H9 (cell line): ENCODE results near the gene C3. TPM values are rescaled to one million over a fixed set of nuclear protein-coding genes. Genes with fewer than 3 reads are reported as not detected.

ENCODE experiments used
- DNase-seq: peaks from one replicate; pipeline ENCODE4 v3.0.0-alpha.2; 2017
- H2AFZ ChIP-seq: one replicate; pipeline ENCODE4 v1.6.1; 2013; ENCODE audit warnings: mild to moderate bottlenecking, low read length, control low read depth, moderate library complexity
- H2AK5ac ChIP-seq: 2 replicates; pipeline ENCODE4 v1.6.1; 2013; ENCODE audit warnings: low read length, control low read depth, mixed read lengths; ENCODE audit not compliant: insufficient read length
- H2BK120ac ChIP-seq: one replicate; pipeline ENCODE4 v1.6.1; 2013; ENCODE audit warnings: low read depth, mild to moderate bottlenecking, low read length, control low read depth, inconsistent platforms; ENCODE audit not compliant: poor library complexity, severe bottlenecking
- H2BK12ac ChIP-seq: 2 replicates; pipeline ENCODE4 v1.6.1; 2013; ENCODE audit warnings: low read length, control low read depth, mixed read lengths, low read depth; ENCODE audit not compliant: insufficient read length
- H2BK15ac ChIP-seq: 2 replicates; pipeline ENCODE4 v1.6.1; 2013; ENCODE audit warnings: low read depth, low read length, control low read depth
- H2BK20ac ChIP-seq: one replicate; pipeline ENCODE4 v1.6.1; 2013; ENCODE audit warnings: low read depth, mild to moderate bottlenecking, low read length, control low read depth, inconsistent platforms; ENCODE audit not compliant: poor library complexity, severe bottlenecking
- H2BK5ac ChIP-seq: 2 replicates; pipeline ENCODE4 v1.6.1; 2013; ENCODE audit warnings: low read length, control low read depth, mixed read lengths; ENCODE audit not compliant: insufficient read length
- H3K14ac ChIP-seq: 2 replicates; pipeline ENCODE4 v1.6.1; 2013; ENCODE audit warnings: low read length, control low read depth; ENCODE audit not compliant: insufficient read depth
- H3K18ac ChIP-seq: 2 replicates; pipeline ENCODE4 v1.6.1; 2013; ENCODE audit warnings: low read depth, mild to moderate bottlenecking, mixed read lengths, low read length, control low read depth; ENCODE audit not compliant: insufficient read length
- H3K23ac ChIP-seq: 2 replicates; pipeline ENCODE4 v1.6.1; 2013; ENCODE audit warnings: low read length, control low read depth, mixed read lengths, low read depth; ENCODE audit not compliant: insufficient read length
- H3K23me2 ChIP-seq: 2 replicates; pipeline ENCODE4 v1.6.1; 2013; ENCODE audit warnings: low read depth, mild to moderate bottlenecking, mixed read lengths, low read length, control low read depth; ENCODE audit not compliant: insufficient read length, poor library complexity, severe bottlenecking
- H3K27ac ChIP-seq: 2 replicates; pipeline ENCODE4 v1.5.1; 2013; ENCODE audit warnings: low read length, control low read depth, mixed read lengths, low read depth; ENCODE audit not compliant: insufficient read length
- H3K27me3 ChIP-seq: 2 replicates; pipeline ENCODE4 v1.6.1; 2013; ENCODE audit warnings: low read length, control low read depth, inconsistent platforms; ENCODE audit not compliant: insufficient read depth
- H3K4ac ChIP-seq: 2 replicates; pipeline ENCODE4 v1.6.1; 2013; ENCODE audit warnings: low read depth, mild to moderate bottlenecking, control low read depth, inconsistent platforms, low read length, moderate library complexity
- H3K4me1 ChIP-seq: 2 replicates; pipeline ENCODE4 v1.6.1; 2013; ENCODE audit warnings: low read length, control low read depth, inconsistent platforms; ENCODE audit not compliant: insufficient read depth
- H3K4me2 ChIP-seq: 2 replicates; pipeline ENCODE4 v1.6.1; 2013; ENCODE audit warnings: low read length, control low read depth, mixed read lengths; ENCODE audit not compliant: insufficient read length, insufficient read depth
- H3K56ac ChIP-seq: 2 replicates; pipeline ENCODE4 v1.6.1; 2013; ENCODE audit warnings: low read depth, mild to moderate bottlenecking, mixed read lengths, low read length, control low read depth; ENCODE audit not compliant: insufficient read length
- H3K79me1 ChIP-seq: 2 replicates; pipeline ENCODE4 v1.6.1; 2013; ENCODE audit warnings: low read depth, mild to moderate bottlenecking, moderate library complexity, low read length, control low read depth, inconsistent platforms; ENCODE audit not compliant: insufficient read depth, poor library complexity, severe bottlenecking
- H3K79me2 ChIP-seq: 2 replicates; pipeline ENCODE4 v1.6.1; 2013; ENCODE audit warnings: low read length, control low read depth, inconsistent platforms; ENCODE audit not compliant: insufficient read depth
- H3K9ac ChIP-seq: 2 replicates; pipeline ENCODE4 v1.6.1; 2013; ENCODE audit warnings: low read length, control low read depth, mixed read lengths; ENCODE audit not compliant: insufficient read length; ENCODE audit errors: extremely low read depth
- H3K9me3 ChIP-seq: one replicate; pipeline ENCODE4 v1.6.1; 2013; ENCODE audit warnings: low read depth, low read length, inconsistent platforms; ENCODE audit not compliant: control insufficient read depth
- H3T11ph ChIP-seq: one replicate; pipeline ENCODE4 v1.6.1; 2013; ENCODE audit warnings: mild to moderate bottlenecking, low read length, control low read depth, inconsistent platforms
- H4K20me1 ChIP-seq: one replicate; pipeline ENCODE4 v1.6.1; 2013; ENCODE audit not compliant: control insufficient read depth, insufficient read length, insufficient read depth
- H4K5ac ChIP-seq: 2 replicates; pipeline ENCODE4 v1.6.1; 2013; ENCODE audit warnings: low read depth, mild to moderate bottlenecking, mixed read lengths, low read length, control low read depth; ENCODE audit not compliant: insufficient read length
- H4K8ac ChIP-seq: replicated peaks from 2 replicates; pipeline ENCODE4 v1.6.1; 2013; ENCODE audit warnings: low read length, control low read depth, mixed read lengths, low read depth; ENCODE audit not compliant: insufficient read length
- H4K91ac ChIP-seq: 2 replicates; pipeline ENCODE4 v1.6.1; 2013; ENCODE audit warnings: low read depth, mild to moderate bottlenecking, moderate library complexity, mixed read lengths, low read length, control low read depth; ENCODE audit not compliant: insufficient read length
- H3K27ac Mint-ChIP-seq, 3 experiments: 2 replicates in 2 of 3; 3 replicates in 1 of 3; pipeline ENCODE4 v1.8.0; 2020 to 2021; ENCODE audit warnings: mixed read lengths in 3 of 3, mild to moderate bottlenecking in 1 of 3, moderate library complexity in 1 of 3
- H3K27me3 Mint-ChIP-seq: 2 replicates; pipeline ENCODE4 v1.8.0; 2021; ENCODE audit warnings: low read depth, mild to moderate bottlenecking, moderate library complexity, mixed read lengths
- H3K36me3 Mint-ChIP-seq, 3 experiments: 2 replicates in 2 of 3; 3 replicates in 1 of 3; pipeline ENCODE4 v1.8.0; 2020 to 2021; ENCODE audit warnings: low read depth in 3 of 3, mixed read lengths in 3 of 3; ENCODE audit not compliant: insufficient read depth in 1 of 3
- H3K4me1 Mint-ChIP-seq, 2 experiments: 2 replicates each; pipeline ENCODE4 v1.8.0; 2020; ENCODE audit warnings: mixed read lengths in 2 of 2
- H3K4me3 Mint-ChIP-seq, 2 experiments: 2 replicates in 1 of 2; 3 replicates in 1 of 2; pipeline ENCODE4 v1.8.0; 2020 to 2021; ENCODE audit warnings: mild to moderate bottlenecking in 2 of 2, mixed read lengths in 2 of 2, moderate library complexity in 1 of 2
- H3K9me3 Mint-ChIP-seq, 2 experiments: 2 replicates in 1 of 2; 3 replicates in 1 of 2; pipeline ENCODE4 v1.8.0; 2020; ENCODE audit warnings: mild to moderate bottlenecking in 2 of 2, mixed read lengths in 2 of 2, moderate library complexity in 1 of 2
- WGBS: extraction: QIAGEN DNeasy Blood & Tissue Kit; methylation state at CpG from one replicate; pipeline ENCODE4 v1.1.7; 2013; ENCODE audit warnings: missing lambda C conversion rate, low lambda C conversion rate, mixed read lengths; ENCODE audit not compliant: insufficient read length; ENCODE audit errors: extremely low coverage; 5-methylcytosine and 5-hydroxymethylcytosine counted together
- total RNA-seq: library from RNA; stranded (reverse); gene quantifications from 2 replicates; pipeline ENCODE4 v1.2.1, GENCODE V29; 2021
- TF ChIP-seq, protein P1 (sequence below): fragments of 200-600 bp; sonication (generic); conservative IDR thresholded peaks from 3 replicates; pipeline ENCODE4 v1.8.0; 2021; ENCODE audit warnings: antibody characterized with exemption, mild to moderate bottlenecking

The C3 gene
- total RNA-seq, 1 experiment from 2014 or later: 5.9 TPM

DNA sequence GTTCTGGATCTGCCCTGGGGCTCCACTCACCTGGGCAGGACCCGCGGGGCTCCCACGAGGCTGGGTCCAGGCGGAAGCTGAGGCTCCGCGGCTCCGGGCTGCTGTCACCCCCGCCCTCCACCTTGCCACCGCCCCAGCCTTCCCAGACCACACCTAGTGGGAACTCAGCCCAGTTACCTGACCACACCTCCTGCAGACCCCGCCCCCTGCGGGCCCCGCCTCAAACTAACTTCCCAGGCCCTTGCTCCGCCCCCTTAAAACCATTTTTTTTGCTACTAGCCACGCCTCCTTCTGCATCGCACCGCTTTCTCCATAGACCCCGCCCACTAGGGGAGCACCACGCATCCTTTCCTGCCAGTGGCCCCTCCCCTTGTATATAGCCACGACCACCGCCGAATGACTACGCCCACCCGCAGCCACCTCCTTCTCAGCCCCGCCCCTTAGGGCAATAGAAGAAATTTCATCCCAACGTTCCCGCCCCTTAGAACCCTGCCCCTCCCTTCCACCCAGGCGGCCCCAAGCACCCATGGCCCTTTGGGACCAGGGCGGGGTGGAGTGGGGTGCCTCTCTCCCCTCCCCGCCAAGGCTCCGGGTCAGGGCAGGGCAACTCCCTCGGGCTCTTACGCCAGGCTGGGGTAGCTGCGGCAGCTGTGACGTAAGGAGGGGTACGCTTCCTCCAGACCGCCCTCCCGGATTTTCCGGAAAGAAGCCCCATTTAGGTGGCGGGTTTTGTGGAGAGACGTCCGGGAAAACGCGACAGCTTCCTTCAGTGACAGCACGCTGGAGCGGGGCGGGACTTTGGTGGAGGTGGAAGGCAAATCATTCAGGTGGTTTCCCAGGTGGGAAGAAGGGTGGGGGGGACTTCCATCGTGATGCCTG lies 47.1 kb upstream of the C3 start, which contains the start of gene SH2D3A:
TSS of gene SH2D3A (minus strand) at position 79 of the 879 bp plus-strand sequence. CDS start 3,687 bp downstream, outside the sequence.
- Histone ChIP-seq H2AFZ (no peak within 1 kb of the TSS), H3K23ac (peak within 1 kb of the TSS; percentile 36), H4K91ac (peak within 1 kb of the TSS; percentile 60), H3K23me2 (peaks cover 16% of the 10 kb centered on the region), H3K27ac (peak within 1 kb of the TSS; percentile 92), H3K9me3 (no peaks in the 10 kb centered on the region), H3K79me2 (no peaks in the 10 kb centered on the region; the same call in 1 of the 2 replicates), H3K27me3 (no peaks in the 10 kb centered on the region), H3K4me1 (0 out of 2 replicates have a peak, but pooled peaks cover 2% of the 10 kb centered on the region), H3K9ac (peak within 1 kb of the TSS; percentile 79), H2BK20ac (no peak within 1 kb of the TSS), H3T11ph (no peak within 1 kb of the TSS), H3K18ac (peak within 1 kb of the TSS; percentile 77), H2AK5ac (peak within 1 kb of the TSS; percentile 4), H4K20me1 (peaks cover 5% of the 10 kb centered on the region), H2BK5ac (no peak within 1 kb of the TSS), H3K4me2 (peak within 1 kb of the TSS; percentile 98), H3K14ac (peak within 1 kb of the TSS; percentile 38; the same call in 1 of the 2 replicates), H3K56ac (peak within 1 kb of the TSS; percentile 25), H4K8ac (peak within 1 kb of the TSS; percentile 21), H3K79me1 (no peaks in the 10 kb centered on the region), H4K5ac (peak within 1 kb of the TSS; percentile 65), H2BK15ac (no peak within 1 kb of the TSS), H3K4ac (no peak within 1 kb of the TSS), H2BK12ac (peak within 1 kb of the TSS; percentile 82), H2BK120ac (no peak within 1 kb of the TSS)
- Mint-ChIP-seq H3K4me1 (peaks cover 23 to 24% of the 10 kb centered on the region in 2 experiments), H3K27ac (peak within 1 kb of the TSS; percentile 91 to 98 (median 97)), H3K9me3 (peaks cover 0 to 5% of the 10 kb centered on the region in 2 experiments; a peak in 3 of 5 replicates), H3K4me3 (peak within 1 kb of the TSS; percentile 81 to 91), H3K27me3 (no peaks in the 10 kb centered on the region), H3K36me3 (peaks cover 0 to 4% (median 0%) of the 10 kb centered on the region in 3 experiments; a peak in 2 of 7 replicates)
- peak; percentile 98 for DNase-seq
- TF ChIP-seq, protein P1, sequence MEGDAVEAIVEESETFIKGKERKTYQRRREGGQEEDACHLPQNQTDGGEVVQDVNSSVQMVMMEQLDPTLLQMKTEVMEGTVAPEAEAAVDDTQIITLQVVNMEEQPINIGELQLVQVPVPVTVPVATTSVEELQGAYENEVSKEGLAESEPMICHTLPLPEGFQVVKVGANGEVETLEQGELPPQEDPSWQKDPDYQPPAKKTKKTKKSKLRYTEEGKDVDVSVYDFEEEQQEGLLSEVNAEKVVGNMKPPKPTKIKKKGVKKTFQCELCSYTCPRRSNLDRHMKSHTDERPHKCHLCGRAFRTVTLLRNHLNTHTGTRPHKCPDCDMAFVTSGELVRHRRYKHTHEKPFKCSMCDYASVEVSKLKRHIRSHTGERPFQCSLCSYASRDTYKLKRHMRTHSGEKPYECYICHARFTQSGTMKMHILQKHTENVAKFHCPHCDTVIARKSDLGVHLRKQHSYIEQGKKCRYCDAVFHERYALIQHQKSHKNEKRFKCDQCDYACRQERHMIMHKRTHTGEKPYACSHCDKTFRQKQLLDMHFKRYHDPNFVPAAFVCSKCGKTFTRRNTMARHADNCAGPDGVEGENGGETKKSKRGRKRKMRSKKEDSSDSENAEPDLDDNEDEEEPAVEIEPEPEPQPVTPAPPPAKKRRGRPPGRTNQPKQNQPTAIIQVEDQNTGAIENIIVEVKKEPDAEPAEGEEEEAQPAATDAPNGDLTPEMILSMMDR: no peak
- WGBS: no CpG with 5 or more reads among the region's 47 CpGs
